ENCODE data around the gene FGF18. TPM values are rescaled to one million over a fixed set of nuclear protein-coding genes. Genes with fewer than 3 reads are reported as not detected.

The FGF18 gene
- total RNA-seq, 1 donor from 2014 or later: 30.4 TPM

- H3K4me1 ChIP-seq: peaks cover 41% of the 10 kb centered on the region
- no peak for TF ChIP-seq CTCF (IDR thresholded peaks at IDR 0.05; ENCODE audit: borderline replicate concordance)
- H3K4me3 ChIP-seq: no peak overlapping the region
- H3K27ac ChIP-seq (replicated peaks): no peak overlapping the region
- no peaks in the 10 kb centered on the region for H3K27me3 ChIP-seq (ENCODE audit: low read depth)
- H3K9me3 ChIP-seq (replicated peaks): no peaks in the 10 kb centered on the region
- intact Hi-C loops (cut with micrococcal nuclease): no loop called here
- H3K36me3 ChIP-seq: no peaks in the 10 kb centered on the region
- no peak for DNase-seq
Observed at GRCh38 chr5:171480239-171480638, 60.8 kb downstream of the FGF18 start.

- peaks cover 41% of the 10 kb centered on the region for H3K4me1 ChIP-seq
- TF ChIP-seq CTCF (IDR thresholded peaks at IDR 0.05; ENCODE audit: borderline replicate concordance): no peak
- no peaks in the 10 kb centered on the region for H3K36me3 ChIP-seq
- no peaks in the 10 kb centered on the region for H3K27me3 ChIP-seq (ENCODE audit: low read depth)
- H3K4me3 ChIP-seq: no peak overlapping the region
- intact Hi-C loops (cut with micrococcal nuclease): no loop called here
- DNase-seq: peak; percentile 44
- no peaks in the 10 kb centered on the region for H3K9me3 ChIP-seq (replicated peaks)
- no peak overlapping the region for H3K27ac ChIP-seq (replicated peaks)
Observed at GRCh38 chr5:171481571-171482433, 62.4 kb downstream of the FGF18 start.

GRCh38 chr5:171482434-171482730 is 62.9 kb downstream of the FGF18 start:
- no peak for DNase-seq
- intact Hi-C loops (cut with micrococcal nuclease): no loop called here
- Histone ChIP-seq H3K9me3 (replicated peaks) (no peaks in the 10 kb centered on the region), H3K27ac (replicated peaks) (no peak overlapping the region), H3K4me3 (no peak overlapping the region), H3K27me3 (ENCODE audit: low read depth) (no peaks in the 10 kb centered on the region), H3K4me1 (peaks cover 36% of the 10 kb centered on the region), H3K36me3 (no peaks in the 10 kb centered on the region)
- TF ChIP-seq CTCF (IDR thresholded peaks at IDR 0.05; ENCODE audit: borderline replicate concordance): no peak

- DNase-seq: peak; percentile 87
- intact Hi-C loops (cut with micrococcal nuclease): no loop called here
Observed at GRCh38 chr5:171483551-171484135, 64.2 kb downstream of the FGF18 start.

GRCh38 chr5:171484460-171484899 is 65.0 kb downstream of the FGF18 start:
- DNase-seq: no peak
- H3K4me1 ChIP-seq: peaks cover 28% of the 10 kb centered on the region
- H3K27me3 ChIP-seq (ENCODE audit: low read depth): no peaks in the 10 kb centered on the region
- H3K9me3 ChIP-seq (replicated peaks): no peaks in the 10 kb centered on the region
- no peaks in the 10 kb centered on the region for H3K36me3 ChIP-seq
- H3K27ac ChIP-seq (replicated peaks): peak overlapping the region; percentile 78
- no peak overlapping the region for H3K4me3 ChIP-seq
- TF ChIP-seq CTCF (IDR thresholded peaks at IDR 0.05; ENCODE audit: borderline replicate concordance): peak; percentile 74
- intact Hi-C loops (cut with micrococcal nuclease): no loop called here

More at GRCh38 chr5:171483551-171484135, 64.2 kb downstream of the FGF18 start:
- H3K9me3 ChIP-seq (replicated peaks): no peaks in the 10 kb centered on the region
- H3K27me3 ChIP-seq (ENCODE audit: low read depth): no peaks in the 10 kb centered on the region
- H3K4me1 ChIP-seq: peaks cover 35% of the 10 kb centered on the region
- H3K4me3 ChIP-seq: no peak overlapping the region
- peak overlapping the region; percentile 78 for H3K27ac ChIP-seq (replicated peaks)
- no peak for TF ChIP-seq CTCF (IDR thresholded peaks at IDR 0.05; ENCODE audit: borderline replicate concordance)
- H3K36me3 ChIP-seq: no peaks in the 10 kb centered on the region

All from left ventricle myocardium inferior (tissue), 1 donor.